ENCODE measurements around the gene LYZ. TPM values are rescaled to one million over a fixed set of nuclear protein-coding genes. Genes with fewer than 3 reads are reported as not detected.

The LYZ gene
- total RNA-seq, 4 donors from 2014 or later, result 2.7 to 121 (median 23.2) TPM

GRCh38 chr12:69386921-69387320, 38.7 kb downstream of the LYZ start:
- no peak overlapping the region for H3K4me3 ChIP-seq
- no peaks in the 10 kb centered on the region for H3K9me3 ChIP-seq
- intact Hi-C loops (cut with DNase I), result no loop called here
- no peak overlapping the region for H3K27ac ChIP-seq
- no peaks in the 10 kb centered on the region for H3K27me3 ChIP-seq
- 81 to 88% methylated on average over 2 of the region's 2 CpGs for WGBS, 2 donors
- no peak for TF ChIP-seq POLR2A (IDR thresholded peaks at IDR 0.05)
- TF ChIP-seq CTCF (IDR thresholded peaks at IDR 0.05), result no peak
- peaks cover 0 to 11% (median 0%) of the 10 kb centered on the region in 3 donors for H3K4me1 ChIP-seq
- H3K36me3 ChIP-seq, result peaks cover 0 to 30% (median 0%) of the 10 kb centered on the region in 3 donors
- no peak for DNase-seq

- TF ChIP-seq CTCF (IDR thresholded peaks at IDR 0.05) (peak in 5 of 6 experiments; percentile 24 to 70 (median 60)), POLR2A (IDR thresholded peaks at IDR 0.05) (no peak)
- Histone ChIP-seq H3K4me3 (no peak overlapping the region), H3K27me3 (no peaks in the 10 kb centered on the region), H3K9me3 (no peaks in the 10 kb centered on the region), H3K4me1 (peaks cover 0 to 23% (median 0%) of the 10 kb centered on the region in 3 donors), H3K27ac (no peak overlapping the region), H3K36me3 (peaks cover 0 to 24% (median 0%) of the 10 kb centered on the region in 3 donors)
- intact Hi-C loops (cut with DNase I), result no loop called here
- DNase-seq, result no peak
- WGBS, 2 donors, result 55 to 71% methylated on average over 1 of the region's 1 CpG
Measured at GRCh38 chr12:69388371-69388770, 40.2 kb downstream of the LYZ start.

GRCh38 chr12:69389831-69390230, 41.6 kb downstream of the LYZ start:
- H3K27me3 ChIP-seq, result peaks cover 0 to 10% (median 0%) of the 10 kb centered on the region in 4 donors
- peaks cover 0 to 24% (median 0%) of the 10 kb centered on the region in 3 donors for H3K36me3 ChIP-seq
- H3K4me3 ChIP-seq, result no peak overlapping the region
- no peaks in the 10 kb centered on the region for H3K9me3 ChIP-seq
- H3K4me1 ChIP-seq, result peaks cover 0 to 21% (median 0%) of the 10 kb centered on the region in 3 donors
- H3K27ac ChIP-seq, result no peak overlapping the region
- 42 to 53% methylated on average over 1 of the region's 1 CpG for WGBS, 2 donors
- DNase-seq, result no peak
- intact Hi-C loops (cut with DNase I), result no loop called here
- TF ChIP-seq POLR2A (IDR thresholded peaks at IDR 0.05), result no peak
- no peak for TF ChIP-seq CTCF (IDR thresholded peaks at IDR 0.05)

GRCh38 chr12:69392179-69392928, 44.2 kb downstream of the LYZ start:
- TF ChIP-seq POLR2A (IDR thresholded peaks at IDR 0.05) (no peak), CTCF (IDR thresholded peaks at IDR 0.05) (no peak)
- H3K27me3 ChIP-seq, result peaks cover 0 to 11% (median 0%) of the 10 kb centered on the region in 4 donors
- H3K36me3 ChIP-seq, result peaks cover 0 to 32% (median 0%) of the 10 kb centered on the region in 3 donors
- no peak overlapping the region for H3K4me3 ChIP-seq
- H3K4me1 ChIP-seq, result peaks cover 0 to 16% (median 0%) of the 10 kb centered on the region in 3 donors
- H3K9me3 ChIP-seq, result peaks cover 0 to 9% (median 8%) of the 10 kb centered on the region in 3 donors
- no peak overlapping the region for H3K27ac ChIP-seq
- WGBS, 2 donors, result 85 to 94% methylated on average over 1 of the region's 1 CpG
- no peak for DNase-seq
- intact Hi-C loops (cut with DNase I), result no loop called here

GRCh38 chr12:69396041-69396440, 47.9 kb downstream of the LYZ start:
- Histone ChIP-seq H3K9me3 (peaks cover 0 to 12% (median 11%) of the 10 kb centered on the region in 3 donors), H3K27ac (no peak overlapping the region), H3K36me3 (peaks cover 0 to 25% (median 0%) of the 10 kb centered on the region in 3 donors), H3K4me3 (no peak overlapping the region), H3K27me3 (peaks cover 0 to 11% (median 0%) of the 10 kb centered on the region in 4 donors), H3K4me1 (peaks cover 0 to 16% (median 0%) of the 10 kb centered on the region in 3 donors)
- 68 to 79% methylated on average over 1 of the region's 1 CpG for WGBS, 2 donors
- intact Hi-C loops (cut with DNase I), result no loop called here
- TF ChIP-seq POLR2A (IDR thresholded peaks at IDR 0.05) (no peak), CTCF (IDR thresholded peaks at IDR 0.05) (no peak)
- DNase-seq, result no peak

Data from esophagus squamous epithelium (tissue), 5 donors.